GM04503 (cell line): ENCODE measurements around the gene BIRC5.
"Not testable (repeated sequence)": the region's sequence is repeated elsewhere in the genome, so short reads cannot be mapped to it uniquely, and the experiment has no call there.

Source experiments
- DNase-seq: peaks from one replicate; pipeline ENCODE4 v3.0.0-alpha.2; 2012; ENCODE audit warnings: low read depth

The BIRC5 gene

DNA sequence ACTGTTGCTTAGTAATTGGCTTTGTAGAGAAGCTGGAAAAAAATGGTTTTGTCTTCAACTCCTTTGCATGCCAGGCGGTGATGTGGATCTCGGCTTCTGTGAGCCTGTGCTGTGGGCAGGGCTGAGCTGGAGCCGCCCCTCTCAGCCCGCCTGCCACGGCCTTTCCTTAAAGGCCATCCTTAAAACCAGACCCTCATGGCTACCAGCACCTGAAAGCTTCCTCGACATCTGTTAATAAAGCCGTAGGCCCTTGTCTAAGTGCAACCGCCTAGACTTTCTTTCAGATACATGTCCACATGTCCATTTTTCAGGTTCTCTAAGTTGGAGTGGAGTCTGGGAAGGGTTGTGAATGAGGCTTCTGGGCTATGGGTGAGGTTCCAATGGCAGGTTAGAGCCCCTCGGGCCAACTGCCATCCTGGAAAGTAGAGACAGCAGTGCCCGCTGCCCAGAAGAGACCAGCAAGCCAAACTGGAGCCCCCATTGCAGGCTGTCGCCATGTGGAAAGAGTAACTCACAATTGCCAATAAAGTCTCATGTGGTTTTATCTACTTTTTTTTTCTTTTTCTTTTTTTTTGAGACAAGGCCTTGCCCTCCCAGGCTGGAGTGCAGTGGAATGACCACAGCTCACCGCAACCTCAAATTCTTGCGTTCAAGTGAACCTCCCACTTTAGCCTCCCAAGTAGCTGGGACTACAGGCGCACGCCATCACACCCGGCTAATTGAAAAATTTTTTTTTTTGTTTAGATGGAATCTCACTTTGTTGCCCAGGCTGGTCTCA lies 11.2 kb downstream of the BIRC5 start:
- no peak for DNase-seq

DNA sequence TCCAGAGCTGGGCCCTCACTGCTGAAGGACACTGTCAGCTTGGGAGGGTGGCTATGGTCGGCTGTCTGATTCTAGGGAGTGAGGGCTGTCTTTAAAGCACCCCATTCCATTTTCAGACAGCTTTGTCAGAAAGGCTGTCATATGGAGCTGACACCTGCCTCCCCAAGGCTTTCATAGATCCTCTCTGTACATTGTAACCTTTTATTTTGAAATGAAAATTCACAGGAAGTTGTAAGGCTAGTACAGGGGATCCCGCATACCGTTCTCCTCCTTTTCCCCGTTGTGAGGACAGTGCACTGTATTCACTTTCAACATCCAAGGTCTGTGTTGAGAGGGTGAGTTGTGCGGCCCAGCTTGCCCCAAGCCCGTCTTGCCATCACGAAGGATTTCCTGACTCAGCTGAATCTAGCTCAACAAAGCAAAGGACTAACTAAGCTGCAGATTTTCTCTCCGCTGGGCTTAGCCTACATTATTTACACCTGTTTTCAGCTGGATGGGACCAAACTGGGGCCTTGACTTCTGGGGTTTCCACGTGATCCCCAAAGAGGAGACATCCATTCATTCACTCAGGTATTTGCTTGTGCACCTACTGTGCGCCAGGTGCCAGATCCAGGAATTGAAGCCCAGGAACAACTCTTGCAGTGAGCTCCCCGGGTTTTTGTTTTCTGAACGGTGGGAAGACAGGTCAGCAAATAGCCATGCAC lies 12.2 kb downstream of the BIRC5 start:
- no peak for DNase-seq

DNA sequence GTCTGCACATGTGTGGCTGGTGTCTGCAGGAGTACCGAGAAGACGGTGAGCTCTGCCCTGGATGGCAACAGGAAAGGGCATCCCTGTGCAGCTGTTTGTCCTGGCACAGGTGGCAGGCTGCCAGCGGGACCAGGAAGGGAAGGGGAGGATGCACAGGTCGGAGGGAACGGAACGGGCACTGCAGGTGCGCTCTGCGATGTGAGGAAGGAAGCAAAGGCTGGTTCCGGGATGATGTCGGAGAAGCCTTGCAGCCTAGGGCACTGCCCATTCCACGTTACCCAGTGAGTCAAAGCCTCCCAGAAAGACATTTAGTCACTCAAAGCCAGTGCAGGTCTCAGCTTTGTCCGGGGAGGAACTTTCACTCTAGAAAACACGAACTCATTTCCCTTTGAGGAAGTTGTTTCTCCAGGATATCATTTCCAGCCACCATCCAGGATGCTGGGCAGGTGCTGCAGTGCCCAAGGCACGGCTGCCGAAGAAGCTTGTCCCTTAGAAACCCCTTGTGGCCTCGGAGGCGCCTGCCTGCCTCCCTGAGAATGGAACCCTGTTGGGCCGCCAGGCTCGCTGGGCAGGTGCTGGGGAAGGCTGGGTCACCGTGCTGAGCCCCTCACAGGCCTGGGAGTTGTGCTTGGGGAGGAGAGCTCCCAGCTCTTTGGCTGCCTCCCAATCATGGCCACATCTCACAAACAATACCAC lies 12.9 kb downstream of the BIRC5 start:
- DNase-seq, result no peak

DNA sequence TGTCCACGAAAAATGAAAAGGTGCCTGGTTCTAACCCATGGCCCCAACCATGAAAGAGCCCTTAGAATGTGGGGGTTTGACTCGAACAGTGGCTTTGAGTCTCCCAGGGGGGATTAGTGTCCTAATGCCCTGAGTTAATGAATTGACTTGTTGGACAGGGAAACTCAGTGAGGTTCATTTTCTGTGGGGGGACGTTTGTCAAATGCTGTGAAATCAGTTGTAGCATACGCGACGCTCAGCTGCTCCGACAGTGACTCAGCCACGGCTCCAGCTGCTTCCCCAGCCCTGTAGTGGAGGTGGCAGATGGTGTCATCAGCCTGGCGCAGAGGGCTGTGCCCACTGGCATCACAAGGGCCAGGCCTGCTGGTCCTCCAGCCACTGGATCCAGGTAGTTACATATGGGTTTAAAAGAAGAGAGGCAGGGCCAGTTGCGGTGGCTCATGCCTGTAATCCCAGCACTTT lies 13.4 kb downstream of the BIRC5 start:
- no peak for DNase-seq

DNA sequence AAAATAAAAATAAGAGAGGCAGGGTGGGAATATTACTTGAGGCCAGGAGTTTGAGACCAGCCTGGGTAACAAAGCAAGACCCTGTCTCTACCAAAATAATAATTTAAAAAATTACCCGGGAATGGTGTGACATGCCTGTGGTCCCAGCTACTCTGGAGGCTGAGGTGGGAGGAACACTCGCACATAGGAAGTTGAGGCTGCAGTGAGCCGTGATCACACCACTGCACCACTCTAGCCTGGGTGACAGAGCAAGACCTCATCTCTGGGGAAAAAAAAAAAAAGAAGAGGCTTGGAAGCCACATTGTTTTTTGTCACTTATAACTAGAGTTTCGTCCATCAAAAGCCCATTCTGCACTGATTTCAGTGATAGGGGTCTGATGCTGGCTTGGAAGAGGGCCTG lies 14.1 kb downstream of the BIRC5 start:
- DNase-seq, result no peak

DNA sequence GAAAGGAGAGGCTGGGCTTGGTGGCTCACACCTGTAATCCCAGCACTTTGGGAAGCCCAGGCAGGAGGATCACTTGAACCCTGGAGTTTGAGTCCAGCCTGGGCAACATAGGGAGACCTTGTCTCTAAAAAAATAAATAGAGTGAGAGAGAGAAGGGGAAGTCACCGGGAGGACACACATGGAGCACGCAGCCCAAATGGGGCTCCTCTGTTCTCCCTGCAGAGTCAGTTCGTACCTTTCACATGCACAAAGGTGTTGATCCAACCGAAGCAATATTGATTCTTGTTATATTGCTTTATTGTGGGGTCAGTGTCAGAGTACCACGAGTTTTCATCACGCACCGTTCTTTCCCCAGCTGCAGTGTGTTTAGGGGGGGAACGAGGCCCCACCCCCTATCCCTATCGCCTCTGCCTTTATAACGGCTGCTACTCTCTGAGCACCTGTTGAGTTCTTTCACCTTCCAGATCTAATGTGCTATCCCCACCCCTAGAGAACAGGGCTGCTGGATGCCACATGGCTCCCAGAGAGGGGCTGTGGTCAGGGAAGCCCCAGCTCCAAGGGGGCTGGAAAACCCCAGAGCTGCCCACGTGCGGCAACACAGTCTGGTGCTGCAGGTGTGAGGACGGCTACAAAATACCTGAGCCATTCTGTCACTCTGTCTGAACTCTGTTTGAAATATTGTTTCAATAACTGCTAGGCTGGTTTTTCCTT lies 16.4 kb downstream of the BIRC5 start:
- no peak for DNase-seq

DNA sequence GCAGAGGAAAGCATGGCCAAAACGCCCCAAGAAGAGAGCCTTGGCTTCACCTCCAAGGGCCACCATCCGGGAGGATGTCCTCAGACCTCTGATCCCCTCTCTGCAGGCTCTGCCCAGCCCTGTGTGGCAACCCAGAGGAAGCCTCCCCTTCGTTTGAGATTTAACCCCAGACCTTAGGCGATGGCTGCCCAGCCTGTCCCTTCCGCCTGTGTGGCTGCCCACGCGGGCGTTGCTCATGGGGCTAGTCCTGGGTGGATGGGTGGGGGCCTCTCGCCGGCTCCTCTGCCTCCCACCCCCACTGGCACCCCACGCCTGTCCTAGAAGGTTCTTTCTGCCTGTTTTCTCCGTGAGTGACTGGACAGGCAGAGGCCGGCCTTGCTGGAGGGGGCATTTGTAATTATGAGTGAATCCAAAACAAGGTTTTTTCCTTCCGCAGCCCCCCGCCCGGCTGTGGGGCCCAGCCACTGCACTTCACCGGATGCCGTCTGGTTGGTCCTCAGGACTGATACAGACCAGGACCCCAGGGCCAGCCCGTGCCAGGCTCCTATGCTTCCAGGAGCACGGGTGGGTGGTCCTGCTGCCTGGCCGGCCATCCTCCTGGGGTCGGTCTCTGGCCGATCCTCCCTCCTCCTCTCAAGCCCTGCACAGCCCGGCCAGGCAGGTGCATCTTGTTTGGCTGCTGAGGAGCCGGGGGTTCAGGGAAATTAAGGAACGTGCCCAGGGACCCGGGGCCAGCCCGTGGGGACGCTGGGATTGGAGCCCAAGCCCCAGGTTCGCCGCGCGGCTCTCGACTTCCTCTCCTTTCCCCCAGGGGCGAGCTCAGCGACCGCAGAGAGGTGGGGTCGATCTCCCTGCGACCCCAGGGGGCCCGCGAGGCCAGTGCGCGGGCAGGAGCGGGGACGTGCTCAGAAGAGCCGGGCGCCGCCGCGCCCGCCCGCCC lies 17.2 kb downstream of the BIRC5 start, which contains the start of gene TMEM235:
TSS of gene TMEM235 (plus strand) at position 636 of the 940 bp plus-strand sequence. CDS start 393 bp downstream, outside the sequence.
- DNase-seq, result no peak

DNA sequence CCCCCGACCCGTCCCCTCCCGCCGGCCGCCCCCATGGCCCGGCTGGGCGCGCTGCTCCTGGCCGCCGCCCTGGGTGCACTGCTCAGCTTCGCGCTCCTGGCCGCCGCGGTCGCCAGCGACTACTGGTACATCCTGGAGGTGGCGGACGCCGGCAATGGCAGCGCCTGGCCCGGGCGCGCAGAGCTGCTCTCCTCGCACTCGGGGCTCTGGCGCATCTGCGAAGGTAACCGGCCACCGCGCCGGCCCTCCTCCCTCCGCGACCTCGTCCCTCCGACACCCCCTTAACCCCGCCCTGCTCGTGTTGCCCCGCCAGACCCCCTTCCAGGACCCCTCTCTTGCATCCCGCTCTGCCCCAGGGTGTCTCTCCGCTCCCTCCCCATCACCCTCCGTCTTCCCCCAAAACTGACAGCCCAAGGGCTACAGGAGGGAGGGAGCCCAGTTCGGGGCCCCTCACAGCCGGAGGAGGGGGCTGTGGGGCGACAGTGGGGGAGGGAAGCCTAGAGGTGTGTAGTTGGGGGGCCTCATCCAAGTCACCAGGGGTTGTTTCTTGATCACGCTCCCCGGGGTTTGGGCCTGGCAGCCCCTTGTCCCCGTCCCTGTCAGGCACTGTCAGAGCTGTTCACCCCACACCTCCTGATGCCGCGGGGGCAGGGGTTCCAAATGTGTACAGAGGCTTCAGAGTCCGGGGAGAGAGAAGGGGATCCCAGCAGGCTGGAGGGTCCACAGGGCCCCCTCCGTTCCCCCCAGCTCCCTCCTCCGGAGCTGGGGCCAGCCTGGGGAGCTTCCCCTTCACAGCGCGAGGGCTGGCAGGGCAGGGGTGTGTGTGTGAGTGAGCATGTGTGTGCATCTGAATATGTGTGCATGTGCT lies 18.2 kb downstream of the BIRC5 start:
- no peak for DNase-seq

DNA sequence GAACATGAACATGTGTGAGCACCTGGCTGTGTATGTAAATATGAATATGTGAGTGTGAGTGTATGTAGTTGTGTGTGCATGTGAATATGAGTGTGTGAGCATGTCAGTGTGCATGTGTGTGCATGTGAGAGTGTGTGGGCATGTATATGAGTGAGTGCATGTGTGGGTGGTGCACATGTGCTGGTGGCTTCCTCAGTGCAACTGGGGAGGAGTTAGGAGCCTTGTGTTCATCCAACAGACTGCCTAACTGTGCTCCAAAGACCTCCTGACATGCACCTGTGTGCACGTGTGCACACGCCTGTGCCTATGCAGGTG lies 18.8 kb downstream of the BIRC5 start:
- DNase-seq, result no peak

DNA sequence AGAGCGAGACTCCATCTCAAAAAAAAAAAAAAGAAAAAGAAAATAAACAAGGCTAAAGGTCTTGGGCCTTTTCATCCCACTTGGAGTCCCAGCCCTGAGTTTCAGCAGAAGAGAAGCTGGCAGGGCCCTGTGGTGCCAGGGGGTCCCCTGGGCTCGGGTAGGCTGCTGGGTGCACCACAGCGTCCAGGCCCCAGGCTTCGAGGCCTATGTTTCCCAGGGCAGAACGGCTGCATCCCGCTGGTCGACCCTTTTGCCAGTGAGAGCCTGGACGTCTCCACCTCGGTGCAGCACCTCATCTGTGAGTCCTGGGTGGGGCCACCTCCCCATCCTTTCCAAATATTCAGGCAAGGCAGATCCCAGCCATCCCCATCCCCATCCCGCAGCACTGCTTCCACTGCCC lies 19.6 kb downstream of the BIRC5 start:
- DNase-seq, result no peak

DNA sequence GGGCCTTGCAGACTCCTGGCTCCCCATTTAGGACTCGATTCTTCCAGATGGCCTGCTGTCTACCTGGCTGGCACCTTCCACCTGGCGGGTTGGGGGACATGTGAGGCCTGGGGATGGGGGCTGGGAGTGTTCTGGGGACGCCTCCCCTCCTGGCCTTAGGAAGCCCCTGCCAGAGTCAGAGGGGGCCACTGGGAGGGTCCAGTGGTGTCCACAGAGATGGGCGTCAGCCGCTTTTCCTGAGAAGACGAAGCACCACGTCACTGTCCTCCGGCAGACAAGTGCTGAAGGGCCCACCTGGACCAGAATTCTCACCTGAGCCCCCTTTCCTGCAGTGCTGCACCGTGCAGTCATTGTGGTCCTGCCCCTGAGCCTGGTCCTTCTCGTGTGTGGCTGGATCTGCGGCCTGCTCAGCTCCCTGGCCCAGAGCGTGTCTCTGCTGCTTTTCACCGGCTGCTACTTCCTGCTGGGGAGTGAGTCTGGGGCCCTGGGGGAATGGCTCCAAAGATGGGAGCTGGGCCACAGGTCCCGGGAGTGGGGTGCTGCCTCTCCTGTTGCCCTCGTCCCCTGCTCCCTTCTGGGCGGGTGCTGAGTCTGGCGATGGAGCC lies 20.3 kb downstream of the BIRC5 start:
- DNase-seq, result no peak

DNA sequence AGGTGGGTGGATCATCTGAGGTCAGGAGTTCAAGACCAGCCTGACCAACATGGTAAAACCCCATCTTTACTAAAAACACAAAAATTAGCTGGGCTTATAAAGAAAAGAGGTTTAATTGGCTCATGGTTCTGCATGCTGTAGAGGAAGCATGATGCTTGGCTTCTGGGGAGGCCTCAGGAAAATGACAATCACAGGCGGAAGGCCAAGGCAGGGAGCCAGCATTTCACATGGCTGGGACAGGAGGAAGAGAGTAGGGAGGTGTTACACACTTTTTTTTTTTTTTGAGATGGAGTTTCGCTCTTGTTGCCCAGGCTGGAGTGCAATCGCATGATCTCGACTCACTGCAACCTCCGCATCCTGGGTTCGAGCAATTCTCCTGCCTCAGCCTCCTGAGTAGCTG lies 21.0 kb downstream of the BIRC5 start:
- not testable (repeated sequence) for DNase-seq

DNA sequence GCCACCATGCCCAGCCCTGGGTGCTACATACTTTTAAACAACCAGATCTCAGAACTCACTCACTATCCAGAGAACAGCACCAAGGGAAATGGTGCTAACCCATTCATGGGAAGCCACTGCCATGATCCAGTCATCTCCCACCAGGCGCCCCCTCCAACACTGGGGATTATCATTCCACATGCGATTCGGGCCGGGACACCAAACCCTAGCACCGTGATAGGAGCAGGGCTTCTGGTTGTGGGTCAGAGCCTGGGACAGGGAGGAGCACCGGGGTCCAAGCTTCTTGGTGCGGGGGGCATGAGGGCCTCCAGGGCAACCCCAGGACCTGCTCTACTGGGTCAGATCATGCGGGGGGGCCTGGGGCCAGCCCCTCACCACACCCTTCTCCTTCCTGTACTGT lies 21.8 kb downstream of the BIRC5 start:
- DNase-seq, result no peak

DNA sequence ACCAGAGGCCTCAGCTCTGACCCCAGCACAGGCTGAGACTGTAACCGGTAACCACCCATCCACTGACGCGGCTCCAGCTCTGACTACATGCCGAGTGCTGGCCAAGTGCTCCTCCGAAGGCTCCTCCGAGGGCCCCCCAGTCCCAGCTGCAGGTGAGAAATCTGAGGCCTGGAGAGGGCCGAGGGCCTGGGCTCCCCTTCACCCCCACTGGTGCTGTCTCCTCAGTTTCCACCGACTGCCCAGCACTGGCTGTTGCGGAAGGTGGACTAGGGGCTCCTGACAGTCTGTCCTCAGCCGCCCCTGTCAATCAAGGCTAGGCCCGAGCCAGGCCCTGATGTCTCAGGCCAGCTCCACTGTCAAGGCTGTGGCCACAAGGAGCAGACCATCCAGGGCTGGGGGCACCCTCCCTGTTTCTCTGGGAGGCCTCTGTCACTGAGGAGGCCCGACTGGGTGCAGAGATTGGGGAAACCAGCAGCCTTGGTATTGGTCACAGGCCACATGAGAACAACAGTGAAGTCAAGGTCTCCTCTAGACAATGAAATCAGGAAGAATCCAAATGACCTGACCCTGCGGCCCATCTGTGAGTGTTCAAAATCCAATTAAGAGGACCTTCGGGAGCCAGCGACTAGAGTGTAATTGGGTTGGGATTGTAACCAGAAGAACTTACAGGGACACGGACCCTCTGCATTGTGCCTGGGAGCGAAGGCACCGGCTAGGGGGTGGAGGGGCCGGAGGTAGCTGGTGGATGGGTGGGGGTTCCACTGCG lies 22.5 kb downstream of the BIRC5 start:
- no peak for DNase-seq

DNA sequence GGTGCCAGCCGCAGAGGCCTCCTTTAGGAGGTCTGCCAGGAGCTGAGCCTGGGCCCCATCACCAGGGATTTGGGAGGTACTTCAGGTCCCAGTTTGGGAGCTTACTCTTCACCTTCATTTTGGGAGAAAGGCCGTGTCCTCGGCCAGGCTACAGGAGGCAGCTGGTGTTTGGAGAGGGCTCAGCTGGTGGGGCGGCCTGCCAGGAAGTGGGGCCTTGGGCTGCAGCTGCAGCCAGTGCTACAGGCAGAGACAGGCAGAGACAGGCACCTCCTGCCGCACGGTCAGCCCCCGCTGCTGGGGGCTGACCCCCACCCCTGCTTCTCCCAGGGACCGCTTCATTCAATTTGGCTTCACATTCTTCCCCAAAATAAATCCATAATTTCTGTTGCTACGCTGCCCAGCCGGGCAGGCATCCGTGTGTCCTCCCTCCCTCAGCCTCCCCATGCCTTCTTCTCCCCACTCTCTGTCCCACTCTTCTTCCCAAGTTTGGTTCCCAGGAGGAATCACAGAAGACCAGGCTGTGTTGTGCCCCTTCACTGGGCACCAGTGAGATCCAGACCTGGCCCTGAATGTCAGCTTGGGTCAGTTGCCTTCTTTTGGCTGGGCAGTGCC lies 23.5 kb downstream of the BIRC5 start:
- no peak for DNase-seq

DNA sequence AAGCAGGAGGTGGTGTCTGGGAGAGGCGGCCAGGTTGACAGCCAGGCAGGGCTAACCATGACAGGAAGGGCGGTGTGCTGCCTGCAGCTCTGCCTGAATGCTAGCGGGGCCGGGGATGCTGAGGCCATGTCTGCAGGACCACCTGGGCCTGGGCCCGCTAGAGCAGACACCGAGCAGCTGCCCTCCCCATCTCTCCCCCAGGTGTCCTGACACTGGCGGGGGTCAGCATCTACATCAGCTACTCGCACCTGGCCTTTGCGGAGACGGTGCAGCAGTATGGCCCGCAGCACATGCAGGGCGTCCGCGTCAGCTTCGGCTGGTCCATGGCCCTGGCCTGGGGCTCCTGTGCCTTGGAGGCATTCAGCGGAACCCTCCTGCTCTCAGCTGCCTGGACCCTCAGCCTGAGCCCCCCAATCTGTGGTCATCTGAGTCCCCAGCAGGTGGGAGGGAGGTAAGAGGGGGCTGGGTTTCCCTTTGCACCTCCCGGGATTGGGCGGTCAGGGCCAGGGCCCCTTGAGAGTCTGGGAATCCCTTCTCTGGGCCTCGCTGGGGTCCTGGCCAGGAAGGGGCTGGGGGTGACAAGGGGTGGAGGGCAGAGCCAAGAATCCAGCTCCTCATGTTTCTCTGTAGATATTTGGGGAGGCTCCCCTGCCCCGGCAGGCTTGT lies 24.9 kb downstream of the BIRC5 start:
- no peak for DNase-seq

DNA sequence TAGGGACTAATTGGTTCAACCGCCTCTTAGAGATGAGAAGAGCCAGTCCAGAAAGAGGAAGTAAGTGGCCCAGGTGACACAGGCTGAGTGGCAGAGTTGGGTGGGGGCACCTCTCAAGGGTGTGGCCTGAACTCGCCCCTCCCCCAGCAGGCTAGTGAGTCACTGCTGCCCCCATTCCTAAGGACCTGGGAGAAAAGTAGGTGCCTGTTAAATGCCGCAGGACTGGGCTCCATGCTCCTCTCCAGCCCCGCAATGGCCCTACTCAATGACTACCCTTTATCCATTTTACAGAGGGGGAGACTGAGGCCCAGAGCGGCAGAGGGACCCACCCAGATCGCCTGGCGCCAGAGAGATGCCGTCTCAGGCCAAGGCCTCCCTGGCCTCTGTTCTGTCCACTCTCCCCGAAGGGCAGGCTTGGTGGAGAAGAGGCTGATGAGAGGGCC lies 25.5 kb downstream of the BIRC5 start:
- no peak for DNase-seq
